Psoas muscle (tissue), 8 donors: Measurements from ENCODE around the gene HBS1L. TPM values are rescaled to one million over a fixed set of nuclear protein-coding genes. Genes with fewer than 3 reads are reported as not detected.

ENCODE experiments used
- ATAC-seq, 4 donors: fragments of 200-7000 bp; cut with Tn5 transposase; one replicate each; pipeline ENCODE4 v1.9.1; 2020; ENCODE audit warnings: moderate library complexity in 3 of 4, mild to moderate bottlenecking in 2 of 4
- DNase-seq, 2 donors: peaks; one replicate each; pipeline ENCODE4 v3.0.0-alpha.2; 2020
- H3K27ac ChIP-seq: fragments of 200-600 bp; one replicate; pipeline ENCODE4 v1.8.0; 2022
- H3K27me3 ChIP-seq, 3 donors: fragments of 200-600 bp in 1 of 3; one replicate each; pipeline versions ENCODE4 v1.6.1 to v1.8.0; 2013 to 2022; ENCODE audit warnings: low read length in 2 of 3, mild to moderate bottlenecking in 2 of 3, moderate library complexity in 1 of 3; ENCODE audit not compliant: insufficient read depth in 3 of 3
- H3K36me3 ChIP-seq, 2 donors: fragments of 200-600 bp in 1 of 2; one replicate each; pipeline versions ENCODE4 v1.6.1 to v1.8.0; 2013 to 2022; ENCODE audit warnings: low read depth in 1 of 2, mild to moderate bottlenecking in 1 of 2, moderate library complexity in 1 of 2; ENCODE audit not compliant: insufficient read depth in 1 of 2
- H3K4me1 ChIP-seq: fragments of 200-600 bp; one replicate; pipeline ENCODE4 v1.8.0; 2022
- H3K4me3 ChIP-seq: fragments of 200-600 bp; one replicate; pipeline ENCODE4 v1.8.0; 2022; ENCODE audit warnings: mild to moderate bottlenecking
- H3K9me3 ChIP-seq: fragments of 200-600 bp; one replicate; pipeline ENCODE4 v1.8.0; 2022
- WGBS, 3 donors: extraction: QIAGEN DNeasy Blood & Tissue Kit; methylation state at CpG; one replicate each; pipeline versions ENCODE4 v1.1.6 to v1.1.7; 2013; 5-methylcytosine and 5-hydroxymethylcytosine counted together
- intact Hi-C, 2 donors: fragments of 100-400 bp; cut with DNase I; formaldehyde crosslinking; loops; one replicate each; pipeline versions ENCODE4 v1.11.0 to v1.14.2; 2022
- polyA plus RNA-seq, 3 donors: library from polyadenylated mRNA; stranded (reverse); fragments of 200-250 nt; gene quantifications; one replicate each; pipeline ENCODE4 v1.2.3, GENCODE V29; 2013
- total RNA-seq, 4 donors: library from RNA; stranded (reverse); fragmentation: NEBNext Ultra II Directional in 2 of 4; extraction: Animal tissue kit (Norgen Biotek cat#: 25700) in 2 of 4; gene quantifications; one replicate each; pipeline versions ENCODE4 v1.2.1 to v1.2.4, GENCODE V29; 2021 to 2023
- TF ChIP-seq, protein P1 (sequence below): fragments of 200-600 bp; IDR thresholded peaks from one replicate; pipeline ENCODE4 v1.8.0; 2022; ENCODE audit warnings: antibody characterized with exemption
- donor health status: healthy with polysubstance abuse.
- donor health status: DM: no; HTN: no; CAD: no; lungs with moderate emphysema.
- donor health status: Bipolar disorder and iron deficiency.
- donor health status: healthy.
- donor health status: DM: yes; HTN: yes; CAD: no.
- donor health status: DM: no; HTN: no; CAD: no.
- donor health status: DM: no; HTN: no; CAD: no.
- donor health status: DM: yes; HTN: yes; CAD: no.

Gene HBS1L
- total and polyA plus RNA-seq, 7 donors = 55.1 to 143 (median 99.5) TPM

- TF ChIP-seq, protein P1, sequence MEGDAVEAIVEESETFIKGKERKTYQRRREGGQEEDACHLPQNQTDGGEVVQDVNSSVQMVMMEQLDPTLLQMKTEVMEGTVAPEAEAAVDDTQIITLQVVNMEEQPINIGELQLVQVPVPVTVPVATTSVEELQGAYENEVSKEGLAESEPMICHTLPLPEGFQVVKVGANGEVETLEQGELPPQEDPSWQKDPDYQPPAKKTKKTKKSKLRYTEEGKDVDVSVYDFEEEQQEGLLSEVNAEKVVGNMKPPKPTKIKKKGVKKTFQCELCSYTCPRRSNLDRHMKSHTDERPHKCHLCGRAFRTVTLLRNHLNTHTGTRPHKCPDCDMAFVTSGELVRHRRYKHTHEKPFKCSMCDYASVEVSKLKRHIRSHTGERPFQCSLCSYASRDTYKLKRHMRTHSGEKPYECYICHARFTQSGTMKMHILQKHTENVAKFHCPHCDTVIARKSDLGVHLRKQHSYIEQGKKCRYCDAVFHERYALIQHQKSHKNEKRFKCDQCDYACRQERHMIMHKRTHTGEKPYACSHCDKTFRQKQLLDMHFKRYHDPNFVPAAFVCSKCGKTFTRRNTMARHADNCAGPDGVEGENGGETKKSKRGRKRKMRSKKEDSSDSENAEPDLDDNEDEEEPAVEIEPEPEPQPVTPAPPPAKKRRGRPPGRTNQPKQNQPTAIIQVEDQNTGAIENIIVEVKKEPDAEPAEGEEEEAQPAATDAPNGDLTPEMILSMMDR = no peak
- H3K4me1 ChIP-seq = peaks cover 9% of the 10 kb centered on the region
- H3K36me3 ChIP-seq = no peaks in the 10 kb centered on the region
- ATAC-seq (no peak), DNase-seq (no peak)
- no peak overlapping the region for H3K27ac ChIP-seq
- no peaks in the 10 kb centered on the region for H3K27me3 ChIP-seq
- no peak overlapping the region for H3K4me3 ChIP-seq
- H3K9me3 ChIP-seq = no peaks in the 10 kb centered on the region
- intact Hi-C loops = no loop called here
- 76 to 84% (median 79%) methylated on average over 6 of the region's 6 CpGs for WGBS, 3 donors
Observed at GRCh38 chr6:135008072-135008940, 46.3 kb downstream of the HBS1L start.

DNA sequence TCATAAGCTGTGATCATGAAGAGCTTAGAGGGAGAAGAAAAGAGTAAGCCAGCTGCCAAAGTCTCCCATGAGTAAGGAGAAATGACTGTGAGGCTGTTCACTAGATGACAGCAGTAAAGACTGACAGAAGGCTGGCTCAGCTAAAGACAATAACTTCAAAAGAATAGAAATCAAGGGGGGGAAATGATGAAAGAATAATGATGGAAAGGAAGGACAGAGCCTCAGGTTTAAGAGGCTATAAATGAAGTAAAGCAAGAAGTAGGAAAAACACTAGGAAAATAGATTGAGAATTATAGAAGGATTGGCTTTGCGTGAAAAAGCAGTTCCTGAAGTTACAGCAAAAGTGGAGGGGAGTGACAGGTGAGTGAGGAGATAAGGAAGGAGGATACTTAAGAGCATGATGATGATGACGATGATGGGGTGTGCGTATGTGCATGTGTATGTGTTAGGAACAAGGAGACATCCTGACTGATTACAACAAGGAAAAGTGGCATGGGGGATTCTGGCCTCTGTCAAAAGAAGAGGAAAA, 48.2 kb downstream of the HBS1L start:
- Histone ChIP-seq H3K27me3 (no peaks in the 10 kb centered on the region), H3K4me1 (no peaks in the 10 kb centered on the region), H3K4me3 (no peak overlapping the region), H3K36me3 (peaks cover 0 to 6% of the 10 kb centered on the region in 2 donors), H3K27ac (no peak overlapping the region), H3K9me3 (no peaks in the 10 kb centered on the region)
- intact Hi-C loops = no loop called here
- no peak for DNase-seq
- 93 to 95% (median 95%) methylated on average over 3 of the region's 3 CpGs for WGBS, 3 donors
- peak in 3 of 4 donors; percentile 67 to 91 (median 67) for ATAC-seq
- TF ChIP-seq, protein P1 = no peak

DNA sequence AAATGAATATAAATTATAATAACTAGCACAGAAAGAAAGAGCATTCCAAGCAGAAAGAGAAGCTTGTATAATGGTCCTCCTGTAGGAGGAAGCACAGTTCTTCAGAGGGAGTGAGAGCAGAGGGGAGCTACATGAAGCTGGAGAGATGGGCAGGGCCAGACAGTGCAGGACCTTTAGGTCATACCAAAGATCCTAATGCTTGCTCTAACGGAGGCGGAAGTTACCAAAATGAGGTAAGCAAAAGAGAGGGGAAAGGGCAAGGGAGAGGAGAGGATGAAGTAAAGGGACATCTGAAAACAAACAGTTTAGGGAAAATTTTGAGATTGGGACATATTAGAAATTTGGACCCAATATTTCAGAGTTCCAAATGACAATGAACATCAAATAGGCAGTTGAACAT, 50.2 kb downstream of the HBS1L start:
- WGBS, 3 donors = 91 to 98% (median 97%) methylated on average over 2 of the region's 2 CpGs
- DNase-seq = no peak
- intact Hi-C loops = no loop called here
- H3K4me1 ChIP-seq = no peaks in the 10 kb centered on the region
- TF ChIP-seq, protein P1 = no peak
- no peaks in the 10 kb centered on the region for H3K9me3 ChIP-seq
- H3K36me3 ChIP-seq = peaks cover 0 to 9% of the 10 kb centered on the region in 2 donors
- ATAC-seq = no peak
- no peak overlapping the region for H3K27ac ChIP-seq
- no peaks in the 10 kb centered on the region for H3K27me3 ChIP-seq
- no peak overlapping the region for H3K4me3 ChIP-seq

- Histone ChIP-seq H3K4me1 (no peaks in the 10 kb centered on the region), H3K36me3 (peaks cover 0 to 9% of the 10 kb centered on the region in 2 donors), H3K4me3 (no peak overlapping the region), H3K27ac (no peak overlapping the region), H3K27me3 (no peaks in the 10 kb centered on the region), H3K9me3 (no peaks in the 10 kb centered on the region)
- DNase-seq (no peak), ATAC-seq (no peak)
- intact Hi-C loops = no loop called here
- TF ChIP-seq, protein P1 = no peak
- WGBS, 3 donors = 87 to 92% (median 89%) methylated on average over 6 of the region's 6 CpGs
Observed at GRCh38 chr6:135002974-135003703, 51.5 kb downstream of the HBS1L start.
